GM20000 (cell line): Measurements from ENCODE around the gene SLC16A10.
"Not testable (repeated sequence)": the region's sequence is repeated elsewhere in the genome, so short reads cannot be mapped to it uniquely, and the experiment has no call there.

Experiments used
- DNase-seq: peaks from one replicate; pipeline ENCODE4 v3.0.0; 2012; ENCODE audit warnings: low spot score
- CTCF ChIP-seq: IDR thresholded peaks from 2 replicates; pipeline ENCODE4 v1.5.1; 2012; ENCODE audit warnings: mild to moderate bottlenecking, control low read depth; ENCODE audit errors: extremely low read depth, missing control alignments

SLC16A10 gene

GRCh38 chr6:111087871-111088667 is 766 bp downstream of the SLC16A10 start:
- TF ChIP-seq CTCF, result no peak
- peak; percentile 57 for DNase-seq

- no peak for DNase-seq
- TF ChIP-seq CTCF, result no peak
Observed at GRCh38 chr6:111088668-111089003, 1.3 kb downstream of the SLC16A10 start.

GRCh38 chr6:111090766-111091165 is 3.5 kb downstream of the SLC16A10 start:
- no peak for TF ChIP-seq CTCF
- no peak for DNase-seq

GRCh38 chr6:111091987-111092386 is 4.7 kb downstream of the SLC16A10 start:
- DNase-seq, result no peak

GRCh38 chr6:111095488-111095887 is 8.2 kb downstream of the SLC16A10 start:
- DNase-seq, result not testable (repeated sequence)

More at GRCh38 chr6:111091987-111092386, 4.7 kb downstream of the SLC16A10 start:
- TF ChIP-seq CTCF, result no peak

- no peak for TF ChIP-seq CTCF
- DNase-seq, result no peak
Observed at GRCh38 chr6:111096246-111096645, 8.9 kb downstream of the SLC16A10 start.

- no peak for DNase-seq
- TF ChIP-seq CTCF, result no peak
Observed at GRCh38 chr6:111098597-111098996, 11.3 kb downstream of the SLC16A10 start.

- DNase-seq, result no peak
- TF ChIP-seq CTCF, result no peak
Observed at GRCh38 chr6:111101987-111102386, 14.7 kb downstream of the SLC16A10 start.
